ENCODE results near the gene ADAMTS20. TPM values are rescaled to one million over a fixed set of nuclear protein-coding genes. Genes with fewer than 3 reads are reported as not detected.

Gene ADAMTS20
- total and polyA plus RNA-seq, 4 experiments from 2014 or later: not detected

- Mint-ChIP-seq H3K4me3 (no peak overlapping the region), H3K9me3 (peaks cover 0 to 2% (median 0%) of the 10 kb centered on the region in 8 donors), H3K36me3 (no peaks in the 10 kb centered on the region), H3K27ac (no peak overlapping the region), H3K27me3 (peaks cover 3 to 5% of the 10 kb centered on the region in 2 donors), H3K4me1 (no peaks in the 10 kb centered on the region)
- Histone ChIP-seq H3K4me1 (ENCODE audit: insufficient read depth, low read length) (no peaks in the 10 kb centered on the region), H3K4me3 (ENCODE audit: low read length in 2 of 2) (no peak overlapping the region), H3K9me3 (ENCODE audit: control insufficient read depth in 1 of 2, low read length in 2 of 2) (no peaks in the 10 kb centered on the region), H3K36me3 (ENCODE audit: insufficient read depth, low read length) (no peaks in the 10 kb centered on the region), H3K27ac (ENCODE audit: low read depth, low read length) (no peak overlapping the region), H3K27me3 (ENCODE audit: insufficient read depth, low read length) (no peaks in the 10 kb centered on the region)
- POLR2A ChIA-PET (ENCODE audit: partially characterized antibody): no interaction called here
- intact Hi-C loops (cut with micrococcal nuclease): no loop called here
- DNase-seq: no peak
- CTCF ChIA-PET (ENCODE audit: partially characterized antibody): no interaction called here
These were observed 28.6 kb upstream of the ADAMTS20 start for GRCh38 chr12:43580601-43581000.

DNA sequence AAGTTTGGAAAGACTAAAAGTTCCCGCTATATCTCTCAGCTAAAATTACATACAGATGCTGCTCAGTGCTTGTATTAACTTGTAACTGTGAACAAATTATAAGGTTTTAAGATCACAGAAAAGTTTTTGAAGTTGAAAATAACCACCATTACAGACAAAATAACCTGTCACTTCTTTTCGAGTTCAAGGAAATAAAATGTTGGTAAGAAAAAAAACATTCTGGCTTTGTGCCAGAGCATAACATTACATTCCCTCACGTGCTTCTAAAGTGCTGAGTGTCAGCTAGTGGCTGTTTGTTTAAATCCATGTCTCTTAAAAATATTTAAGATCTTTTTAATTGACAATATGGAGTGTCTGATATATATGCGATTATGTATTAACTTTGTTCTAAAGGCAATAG is 27.2 kb upstream of the ADAMTS20 start:
- intact Hi-C loops (cut with micrococcal nuclease): no loop called here
- CTCF ChIA-PET (ENCODE audit: partially characterized antibody): no interaction called here

DNA sequence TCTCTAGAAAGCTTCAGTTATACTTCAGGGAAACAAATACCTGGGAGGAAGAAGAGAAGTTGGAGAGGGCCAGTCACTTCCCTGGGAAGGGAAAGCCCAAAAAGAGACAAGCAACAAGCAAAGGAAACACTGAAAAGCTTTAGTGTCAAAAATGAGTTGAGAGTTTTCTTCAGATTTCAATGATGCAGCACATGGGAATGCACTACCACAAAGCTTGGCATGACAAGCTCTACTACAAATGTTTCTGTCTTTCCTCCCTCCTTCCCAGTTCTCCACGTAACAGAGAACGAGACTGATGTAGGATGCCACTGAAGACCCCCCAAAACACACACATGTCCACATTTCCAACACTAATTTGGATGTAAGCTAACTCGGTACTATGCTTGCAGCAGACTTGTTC is 26.8 kb upstream of the ADAMTS20 start:
- Mint-ChIP-seq H3K9me3 (peaks cover 0 to 6% (median 1%) of the 10 kb centered on the region in 8 donors), H3K27ac (no peak overlapping the region), H3K27me3 (peaks cover 5 to 6% of the 10 kb centered on the region in 2 donors), H3K4me1 (no peaks in the 10 kb centered on the region), H3K4me3 (no peak overlapping the region), H3K36me3 (no peaks in the 10 kb centered on the region)
- POLR2A ChIA-PET (ENCODE audit: partially characterized antibody): no interaction called here
- no peak overlapping the region for H3K27ac ChIP-seq (ENCODE audit: low read depth, low read length)
- CTCF ChIA-PET (ENCODE audit: partially characterized antibody): no interaction called here
- H3K36me3 ChIP-seq (ENCODE audit: insufficient read depth, low read length): no peaks in the 10 kb centered on the region
- intact Hi-C loops (cut with micrococcal nuclease): no loop called here
- no peaks in the 10 kb centered on the region for H3K4me1 ChIP-seq (ENCODE audit: insufficient read depth, low read length)
- H3K27me3 ChIP-seq (ENCODE audit: insufficient read depth, low read length): no peaks in the 10 kb centered on the region
- DNase-seq: no peak
- H3K4me3 ChIP-seq (ENCODE audit: low read length in 2 of 2): no peak overlapping the region
- H3K9me3 ChIP-seq (ENCODE audit: control insufficient read depth in 1 of 2, low read length in 2 of 2): no peaks in the 10 kb centered on the region

More for the DNA sequence above, 27.2 kb upstream of the ADAMTS20 start:
- no peak for DNase-seq
- no peak overlapping the region for H3K4me3 ChIP-seq (ENCODE audit: low read length in 2 of 2)
- H3K36me3 ChIP-seq (ENCODE audit: insufficient read depth, low read length): no peaks in the 10 kb centered on the region
- no peaks in the 10 kb centered on the region for H3K4me1 ChIP-seq (ENCODE audit: insufficient read depth, low read length)
- no peaks in the 10 kb centered on the region for H3K27me3 ChIP-seq (ENCODE audit: insufficient read depth, low read length)
- no peaks in the 10 kb centered on the region for H3K36me3 Mint-ChIP-seq
- no peak overlapping the region for H3K27ac ChIP-seq (ENCODE audit: low read depth, low read length)
- H3K4me1 Mint-ChIP-seq: no peaks in the 10 kb centered on the region
- POLR2A ChIA-PET (ENCODE audit: partially characterized antibody): no interaction called here
- peaks cover 5% of the 10 kb centered on the region in 2 donors for H3K27me3 Mint-ChIP-seq
- H3K9me3 Mint-ChIP-seq: peaks cover 0 to 4% (median 0%) of the 10 kb centered on the region in 8 donors
- no peak overlapping the region for H3K27ac Mint-ChIP-seq
- H3K4me3 Mint-ChIP-seq: no peak overlapping the region
- no peaks in the 10 kb centered on the region for H3K9me3 ChIP-seq (ENCODE audit: control insufficient read depth in 1 of 2, low read length in 2 of 2)

DNA sequence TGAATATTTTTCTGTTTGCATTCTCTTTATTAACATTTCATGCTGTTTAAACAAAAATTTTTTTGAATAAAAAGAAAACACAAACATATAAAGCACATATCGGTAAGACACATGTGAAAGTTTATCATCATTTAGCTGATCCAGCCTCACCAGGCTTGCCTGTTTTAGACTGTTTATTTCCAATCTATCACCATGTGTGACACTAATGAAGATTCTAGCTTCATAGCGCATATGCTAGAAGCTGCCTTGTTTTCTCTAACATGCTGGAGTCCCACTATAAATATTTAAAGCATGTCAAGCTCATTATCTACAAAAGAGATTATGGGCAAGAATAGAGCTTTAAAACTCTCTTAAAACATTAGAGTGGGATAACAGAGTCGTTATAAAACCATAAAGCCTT is 25.4 kb upstream of the ADAMTS20 start:
- Histone ChIP-seq H3K27me3 (ENCODE audit: insufficient read depth, low read length) (no peaks in the 10 kb centered on the region), H3K36me3 (ENCODE audit: insufficient read depth, low read length) (no peaks in the 10 kb centered on the region), H3K9me3 (ENCODE audit: control insufficient read depth in 1 of 2, low read length in 2 of 2) (no peaks in the 10 kb centered on the region), H3K4me3 (ENCODE audit: low read length in 2 of 2) (no peak overlapping the region), H3K4me1 (ENCODE audit: insufficient read depth, low read length) (no peaks in the 10 kb centered on the region), H3K27ac (ENCODE audit: low read depth, low read length) (no peak overlapping the region)
- ChIA-PET CTCF (ENCODE audit: partially characterized antibody) (no interaction called here), POLR2A (ENCODE audit: partially characterized antibody) (no interaction called here)
- peaks cover 0 to 6% (median 2%) of the 10 kb centered on the region in 8 donors for H3K9me3 Mint-ChIP-seq
- H3K36me3 Mint-ChIP-seq: no peaks in the 10 kb centered on the region
- no peaks in the 10 kb centered on the region for H3K4me1 Mint-ChIP-seq
- no peak for DNase-seq
- no peak overlapping the region for H3K4me3 Mint-ChIP-seq
- H3K27ac Mint-ChIP-seq: no peak overlapping the region
- H3K27me3 Mint-ChIP-seq: peaks cover 3 to 6% of the 10 kb centered on the region in 2 donors
- intact Hi-C loops (cut with micrococcal nuclease): no loop called here

DNA sequence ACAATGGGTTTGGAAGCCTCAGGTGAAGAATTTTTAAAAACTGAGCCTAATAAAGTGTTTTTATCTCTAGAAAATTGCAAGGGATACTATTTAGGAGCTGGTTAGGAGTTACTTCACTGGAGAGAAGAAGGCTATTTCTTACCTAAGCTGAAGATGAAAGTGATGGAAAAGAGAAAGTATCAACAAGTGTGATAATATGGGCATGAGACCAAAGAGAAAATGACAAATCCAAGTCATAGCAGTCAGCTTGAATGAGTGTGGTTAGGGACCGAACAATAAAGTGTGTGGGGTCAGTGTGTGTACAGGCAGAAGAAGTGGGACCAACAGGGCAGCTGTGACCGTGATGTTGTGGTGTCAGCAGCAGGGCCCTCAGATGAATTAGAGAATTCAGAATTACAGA is 24.2 kb upstream of the ADAMTS20 start:
- DNase-seq: no peak
- no peaks in the 10 kb centered on the region for H3K4me1 Mint-ChIP-seq
- CTCF ChIA-PET (ENCODE audit: partially characterized antibody): no interaction called here
- Histone ChIP-seq H3K9me3 (ENCODE audit: control insufficient read depth in 1 of 2, low read length in 2 of 2) (no peaks in the 10 kb centered on the region), H3K27me3 (ENCODE audit: insufficient read depth, low read length) (no peaks in the 10 kb centered on the region), H3K27ac (ENCODE audit: low read depth, low read length) (no peak overlapping the region), H3K36me3 (ENCODE audit: insufficient read depth, low read length) (no peaks in the 10 kb centered on the region), H3K4me1 (ENCODE audit: insufficient read depth, low read length) (no peaks in the 10 kb centered on the region), H3K4me3 (ENCODE audit: low read length in 2 of 2) (no peak overlapping the region)
- H3K27ac Mint-ChIP-seq: no peak overlapping the region
- intact Hi-C loops (cut with micrococcal nuclease): no loop called here
- H3K9me3 Mint-ChIP-seq: peaks cover 0 to 13% (median 2%) of the 10 kb centered on the region in 8 donors
- H3K36me3 Mint-ChIP-seq: no peaks in the 10 kb centered on the region
- POLR2A ChIA-PET (ENCODE audit: partially characterized antibody): no interaction called here
- H3K27me3 Mint-ChIP-seq: peaks cover 2 to 4% of the 10 kb centered on the region in 2 donors
- H3K4me3 Mint-ChIP-seq: no peak overlapping the region

DNA sequence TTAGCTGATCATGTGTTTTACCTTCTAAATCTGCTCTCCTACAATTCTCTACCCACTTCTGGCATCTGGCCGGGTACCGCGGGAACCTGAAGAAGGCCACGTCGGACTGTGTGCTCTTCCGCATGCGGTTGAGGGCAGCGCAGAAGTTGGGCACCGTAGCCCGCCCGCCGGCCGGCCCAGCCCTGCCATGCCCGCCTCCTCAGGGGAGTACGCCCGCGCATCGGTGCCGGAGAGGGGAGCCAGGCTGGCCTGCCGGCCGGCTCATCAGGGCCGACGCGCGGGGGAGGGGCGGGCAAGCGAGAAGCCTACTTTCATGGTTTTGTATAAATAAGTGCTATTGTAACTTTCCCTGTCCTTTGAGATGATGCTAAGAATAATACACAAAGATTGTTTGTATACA is 19.9 kb upstream of the ADAMTS20 start:
- H3K9me3 Mint-ChIP-seq: peaks cover 0 to 13% (median 4%) of the 10 kb centered on the region in 8 donors
- no peaks in the 10 kb centered on the region for H3K4me1 ChIP-seq (ENCODE audit: insufficient read depth, low read length)
- H3K4me1 Mint-ChIP-seq: no peaks in the 10 kb centered on the region
- ChIA-PET POLR2A (ENCODE audit: partially characterized antibody) (no interaction called here), CTCF (ENCODE audit: partially characterized antibody) (no interaction called here)
- peaks cover 0 to 4% of the 10 kb centered on the region in 2 donors for H3K27me3 Mint-ChIP-seq
- H3K36me3 Mint-ChIP-seq: no peaks in the 10 kb centered on the region
- H3K4me3 Mint-ChIP-seq: no peak overlapping the region
- H3K36me3 ChIP-seq (ENCODE audit: insufficient read depth, low read length): no peaks in the 10 kb centered on the region
- H3K27me3 ChIP-seq (ENCODE audit: insufficient read depth, low read length): no peaks in the 10 kb centered on the region
- DNase-seq: no peak
- intact Hi-C loops (cut with micrococcal nuclease): no loop called here
- H3K9me3 ChIP-seq (ENCODE audit: control insufficient read depth in 1 of 2, low read length in 2 of 2): no peaks in the 10 kb centered on the region
- no peak overlapping the region for H3K27ac Mint-ChIP-seq
- no peak overlapping the region for H3K27ac ChIP-seq (ENCODE audit: low read depth, low read length)
- no peak overlapping the region for H3K4me3 ChIP-seq (ENCODE audit: low read length in 2 of 2)

DNA sequence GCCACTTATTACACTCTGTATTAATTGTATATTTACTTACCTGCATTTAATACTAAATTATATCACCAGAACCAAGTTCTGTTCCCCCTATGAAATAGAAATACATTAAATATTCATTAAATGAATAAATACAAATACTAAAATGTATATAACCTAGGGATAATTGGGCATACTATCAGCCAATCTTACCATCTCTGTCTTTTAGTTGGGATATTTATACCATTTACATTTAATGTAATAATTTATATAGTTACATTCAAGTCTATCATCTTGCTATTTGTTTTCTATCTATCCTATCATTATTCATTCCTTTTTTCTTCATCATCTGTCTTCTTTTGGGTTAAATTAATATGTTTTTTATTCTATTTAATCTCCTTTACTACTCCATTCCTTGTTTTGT is 4.1 kb upstream of the ADAMTS20 start:
- no peak overlapping the region for H3K27ac ChIP-seq (ENCODE audit: low read depth, low read length)
- H3K36me3 ChIP-seq (ENCODE audit: insufficient read depth, low read length): no peaks in the 10 kb centered on the region
- no peaks in the 10 kb centered on the region for H3K4me1 Mint-ChIP-seq
- H3K9me3 ChIP-seq (ENCODE audit: control insufficient read depth in 1 of 2, low read length in 2 of 2): no peaks in the 10 kb centered on the region
- H3K4me1 ChIP-seq (ENCODE audit: insufficient read depth, low read length): no peaks in the 10 kb centered on the region
- DNase-seq: no peak
- H3K4me3 ChIP-seq (ENCODE audit: low read length in 2 of 2): no peak overlapping the region
- peaks cover 0 to 70% (median 34%) of the 10 kb centered on the region in 8 donors for H3K9me3 Mint-ChIP-seq
- ChIA-PET POLR2A (ENCODE audit: partially characterized antibody) (no interaction called here), CTCF (ENCODE audit: partially characterized antibody) (no interaction called here)
- peaks cover 0 to 1% of the 10 kb centered on the region in 2 donors for H3K36me3 Mint-ChIP-seq
- H3K27ac Mint-ChIP-seq: no peak overlapping the region
- no peak overlapping the region for H3K4me3 Mint-ChIP-seq
- H3K27me3 ChIP-seq (ENCODE audit: insufficient read depth, low read length): no peaks in the 10 kb centered on the region
- intact Hi-C loops (cut with micrococcal nuclease): no loop called here
- H3K27me3 Mint-ChIP-seq: peaks cover 0 to 14% of the 10 kb centered on the region in 2 donors
